ENCODE measurements around the gene ENOPH1.
A peak's percentile ranks its signal among the peaks of the same experiment; 100 is the strongest.
"Not testable (repeated sequence)": the region's sequence is repeated elsewhere in the genome, so short reads cannot be mapped to it uniquely, and the experiment has no call there.

The ENOPH1 gene

GRCh38 chr4:82430193-82430963 is at the start of gene ENOPH1, which contains the start of gene HNRNPDL:
Gene ENOPH1, plus strand, starts transcription at chr4:82430590. Its CDS starts 240 bp downstream, at chr4:82430830.
Gene HNRNPDL, minus strand, starts transcription at chr4:82430462. Its CDS starts 772 bp downstream, at chr4:82429690.
- DNase-seq (ENCODE audit: extremely low spot score), result peak; percentile 94
- POLR2A ChIA-PET, result interaction anchor here (1.0 to 2.6 kb wide), 5 partner anchors 10 to 605 kb away, joined by 3 to 24 read pairs (median 6); partner anchors contain the start of genes COPS4 and THAP9

DNA sequence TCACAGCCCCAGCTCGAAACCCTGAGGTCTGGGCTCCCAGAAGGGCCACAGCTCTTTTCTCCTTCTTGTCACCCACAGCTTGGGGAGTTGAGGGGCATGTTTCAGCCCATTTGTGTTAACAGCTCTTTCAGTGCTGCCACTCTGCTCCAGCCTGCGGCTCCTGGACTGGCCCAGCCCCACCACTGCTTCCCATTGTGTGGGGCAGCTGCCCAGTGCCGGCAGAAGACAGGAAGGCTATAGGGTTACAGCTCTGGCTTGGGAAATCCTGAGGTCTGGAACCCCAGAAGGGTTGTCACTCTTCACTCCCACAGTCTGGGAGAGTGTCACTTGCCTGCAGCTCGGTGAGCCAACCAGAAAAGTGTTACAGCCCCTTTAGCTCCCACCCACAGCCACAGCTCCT is 49.6 kb upstream of the ENOPH1 start:
- DNase-seq (ENCODE audit: extremely low spot score), result no peak
- no peak for TF ChIP-seq CTCF (IDR thresholded peaks at IDR 0.05; ENCODE audit: control extremely low read depth, extremely low read depth, low read depth, missing control alignments)
- CTCF ChIA-PET, result interaction anchor here (1.4 to 1.8 kb wide), 2 partner anchors 33 to 48 kb away, joined by 5 read pairs; no protein-coding TSS in a partner anchor
- POLR2A ChIA-PET, result interaction anchor here (0.6 to 1.4 kb wide), 2 partner anchors 43 to 212 kb away, joined by 3 to 5 read pairs; no protein-coding TSS in a partner anchor

More at GRCh38 chr4:82430193-82430963, at the start of gene ENOPH1, which contains the start of gene HNRNPDL:
- CTCF ChIA-PET, result interaction anchor here (1.1 to 3.6 kb wide), 8 partner anchors 9 to 65 kb away, joined by 3 to 19 read pairs (median 4); no protein-coding TSS in a partner anchor
- TF ChIP-seq CTCF (IDR thresholded peaks at IDR 0.05; ENCODE audit: control extremely low read depth, extremely low read depth, low read depth, missing control alignments), result no peak

DNA sequence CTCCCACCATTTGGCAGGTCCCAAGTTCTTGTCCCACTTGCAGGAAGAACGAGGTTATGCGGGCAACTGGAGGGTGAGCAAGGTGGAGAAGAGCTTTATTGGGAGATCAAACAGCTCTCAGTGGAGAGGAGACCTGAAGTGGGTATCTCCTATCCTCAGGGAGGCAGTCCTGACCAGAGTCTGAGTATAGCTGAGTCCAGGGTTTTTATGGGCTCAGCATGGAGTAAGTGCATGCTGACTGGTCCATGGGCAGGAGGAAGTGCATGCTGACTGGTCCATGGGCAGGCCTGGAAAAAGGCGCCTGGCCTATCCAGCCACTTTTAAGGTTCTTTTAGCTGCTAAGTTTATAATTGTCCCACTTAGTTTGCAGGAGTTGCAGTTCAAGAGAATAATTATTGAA is 49.2 kb upstream of the ENOPH1 start:
- no peak for TF ChIP-seq CTCF (IDR thresholded peaks at IDR 0.05; ENCODE audit: control extremely low read depth, extremely low read depth, low read depth, missing control alignments)
- CTCF ChIA-PET, result interaction anchor here (1.4 to 1.8 kb wide), 2 partner anchors 33 to 48 kb away, joined by 5 read pairs; no protein-coding TSS in a partner anchor
- POLR2A ChIA-PET, result interaction anchor here (1.4 kb wide), 1 partner anchor 43 kb away, joined by 3 read pairs; no protein-coding TSS in a partner anchor
- no peak for DNase-seq (ENCODE audit: extremely low spot score)

DNA sequence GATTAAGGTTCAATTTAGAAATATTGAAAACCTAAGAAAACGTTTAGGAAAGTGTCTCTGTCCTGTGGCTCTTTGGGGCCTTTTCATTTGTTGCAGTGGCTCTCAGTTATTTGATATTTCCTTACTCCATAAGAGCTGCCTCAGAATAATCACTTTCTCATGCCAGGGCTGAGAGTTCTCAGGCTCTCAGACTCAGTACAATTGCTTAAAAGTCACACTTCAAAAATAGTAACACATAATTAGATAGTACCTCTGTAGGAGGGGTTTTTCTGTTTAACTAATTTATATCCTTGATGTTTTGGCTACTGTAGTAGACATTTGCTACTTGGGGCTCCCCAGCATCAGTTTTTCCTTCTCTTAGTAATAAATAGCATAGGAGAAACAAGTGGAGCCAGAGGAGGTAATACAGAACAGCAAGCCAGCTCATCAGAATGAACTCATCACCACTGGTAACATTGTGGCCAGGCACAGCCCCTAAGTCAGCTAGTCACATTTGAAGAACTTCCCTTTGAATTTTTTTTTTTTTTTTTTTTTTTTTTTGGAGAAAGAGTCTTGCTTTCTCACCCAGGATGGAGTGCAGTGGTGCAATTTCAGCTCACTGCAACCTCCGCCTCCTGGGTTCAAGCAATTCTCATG is 48.6 kb upstream of the ENOPH1 start:
- TF ChIP-seq CTCF (IDR thresholded peaks at IDR 0.05; ENCODE audit: control extremely low read depth, extremely low read depth, low read depth, missing control alignments), result no peak
- no peak for DNase-seq (ENCODE audit: extremely low spot score)
- ChIA-PET CTCF (interaction anchor here (1.4 to 1.8 kb wide), 2 partner anchors 33 to 48 kb away, joined by 5 read pairs; no protein-coding TSS in a partner anchor), POLR2A (interaction anchor here (0.6 to 1.4 kb wide), 3 partner anchors 24 to 43 kb away, joined by 3 to 6 read pairs (median 3); no protein-coding TSS in a partner anchor)

DNA sequence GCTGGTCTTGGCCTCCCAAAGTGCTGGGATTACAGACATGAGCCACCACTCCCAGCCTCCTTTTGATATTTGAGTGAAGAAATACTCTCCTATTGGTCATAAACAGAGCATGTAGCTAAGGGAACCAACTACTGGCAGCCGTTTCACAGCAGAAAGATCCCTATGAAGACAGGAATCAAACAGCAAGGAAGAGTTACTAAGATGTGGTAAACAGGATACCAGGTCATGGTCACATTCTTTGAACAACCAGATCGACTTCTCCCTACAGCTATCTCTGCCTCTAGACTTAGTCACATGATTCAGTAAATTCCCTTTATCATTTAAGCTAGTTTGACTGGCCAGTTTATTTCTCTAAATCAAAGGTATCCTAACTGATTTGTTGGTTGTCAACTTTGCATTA is 47.6 kb upstream of the ENOPH1 start:
- DNase-seq (ENCODE audit: extremely low spot score), result no peak
- POLR2A ChIA-PET, result no interaction called here
- TF ChIP-seq CTCF (IDR thresholded peaks at IDR 0.05; ENCODE audit: control extremely low read depth, extremely low read depth, low read depth, missing control alignments), result no peak
- CTCF ChIA-PET, result interaction anchor here (0.8 to 1.7 kb wide), 3 partner anchors 9 to 46 kb away, joined by 3 to 4 read pairs (median 4); no protein-coding TSS in a partner anchor

GRCh38 chr4:82386312-82386711 is 44.1 kb upstream of the ENOPH1 start:
- CTCF ChIA-PET, result interaction anchor here (1.4 kb wide), 1 partner anchor 43 kb away, joined by 4 read pairs; no protein-coding TSS in a partner anchor
- not testable (repeated sequence) for DNase-seq (ENCODE audit: extremely low spot score)
- POLR2A ChIA-PET, result interaction anchor here (1.4 kb wide), 1 partner anchor 43 kb away, joined by 6 read pairs; no protein-coding TSS in a partner anchor

Measured in GM10248 (cell line).